HUES6 (cell line): Measurements from ENCODE around the gene MET.

ENCODE experiments used
- H3K27ac ChIP-seq: 2 replicates; pipeline ENCODE4 v1.7.0; 2013; ENCODE audit warnings: low read depth, mild to moderate bottlenecking, low read length, inconsistent platforms
- H3K27me3 ChIP-seq: 2 replicates; pipeline ENCODE4 v1.6.1; 2013; ENCODE audit warnings: low read length; ENCODE audit not compliant: control insufficient read depth, insufficient read depth
- H3K36me3 ChIP-seq: 2 replicates; pipeline ENCODE4 v1.6.1; 2013; ENCODE audit warnings: low read length; ENCODE audit not compliant: control insufficient read depth, insufficient read depth
- H3K4me1 ChIP-seq: 2 replicates; pipeline ENCODE4 v1.6.1; 2013; ENCODE audit warnings: low read length; ENCODE audit not compliant: control insufficient read depth, insufficient read depth
- H3K4me3 ChIP-seq: 2 replicates; pipeline ENCODE4 v1.5.1; 2013; ENCODE audit warnings: low read depth, low read length
- H3K9ac ChIP-seq: one replicate; pipeline ENCODE4 v1.6.1; 2013; ENCODE audit warnings: mild to moderate bottlenecking, low read length
- H3K9me3 ChIP-seq: 2 replicates; pipeline ENCODE4 v1.6.1; 2013; ENCODE audit warnings: low read depth, low read length; ENCODE audit not compliant: control insufficient read depth, insufficient read depth

MET gene

GRCh38 chr7:116698930-116699721, 27.1 kb downstream of the MET start:
- no peak overlapping the region for H3K9ac ChIP-seq
- no peaks in the 10 kb centered on the region for H3K27me3 ChIP-seq
- no peaks in the 10 kb centered on the region for H3K4me1 ChIP-seq
- H3K9me3 ChIP-seq, result no peaks in the 10 kb centered on the region
- no peak overlapping the region for H3K4me3 ChIP-seq
- H3K36me3 ChIP-seq, result no peaks in the 10 kb centered on the region
- no peak overlapping the region for H3K27ac ChIP-seq

DNA sequence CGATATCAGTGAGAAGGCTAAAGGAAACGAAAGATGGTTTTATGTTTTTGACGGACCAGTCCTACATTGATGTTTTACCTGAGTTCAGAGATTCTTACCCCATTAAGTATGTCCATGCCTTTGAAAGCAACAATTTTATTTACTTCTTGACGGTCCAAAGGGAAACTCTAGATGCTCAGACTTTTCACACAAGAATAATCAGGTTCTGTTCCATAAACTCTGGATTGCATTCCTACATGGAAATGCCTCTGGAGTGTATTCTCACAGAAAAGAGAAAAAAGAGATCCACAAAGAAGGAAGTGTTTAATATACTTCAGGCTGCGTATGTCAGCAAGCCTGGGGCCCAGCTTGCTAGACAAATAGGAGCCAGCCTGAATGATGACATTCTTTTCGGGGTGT, 27.7 kb downstream of the MET start:
- H3K9me3 ChIP-seq, result no peaks in the 10 kb centered on the region
- no peaks in the 10 kb centered on the region for H3K4me1 ChIP-seq
- no peak overlapping the region for H3K27ac ChIP-seq
- no peak overlapping the region for H3K9ac ChIP-seq
- H3K27me3 ChIP-seq, result no peaks in the 10 kb centered on the region
- H3K36me3 ChIP-seq, result no peaks in the 10 kb centered on the region
- no peak overlapping the region for H3K4me3 ChIP-seq

DNA sequence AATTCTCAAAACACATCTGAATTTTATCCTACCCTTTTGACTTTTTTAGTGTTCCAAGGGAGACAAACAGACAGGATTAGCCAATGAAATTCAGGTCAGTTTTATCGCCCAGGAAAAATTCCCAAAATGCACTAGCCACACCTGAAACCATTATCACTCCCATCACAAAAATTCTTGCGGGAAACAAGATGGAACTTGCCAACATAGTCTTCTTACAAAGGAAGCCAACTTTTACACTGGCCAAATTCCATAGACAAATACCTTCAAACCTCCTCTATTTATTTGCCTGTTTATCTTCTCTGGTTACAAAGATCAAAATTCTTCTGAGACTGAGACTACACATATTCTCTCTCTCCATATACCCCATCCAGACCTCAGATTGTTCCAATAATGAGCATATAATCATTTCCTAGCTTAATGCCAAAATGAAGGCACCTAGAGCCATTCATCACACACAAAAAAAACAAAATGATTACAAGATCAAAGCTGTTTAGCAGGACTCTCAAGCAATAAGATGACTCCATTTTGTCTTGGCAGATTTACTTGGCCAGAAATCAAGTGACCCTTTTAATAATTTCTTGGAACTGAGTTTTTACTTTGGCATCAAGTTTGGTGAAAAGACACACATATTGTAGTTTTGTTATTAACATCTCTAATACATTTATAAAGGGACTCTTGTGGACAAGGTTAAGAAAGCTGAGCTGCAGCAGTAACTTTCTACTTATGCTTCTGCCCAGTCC, 30.2 kb downstream of the MET start:
- Histone ChIP-seq H3K9ac (no peak overlapping the region), H3K36me3 (no peaks in the 10 kb centered on the region), H3K27ac (no peak overlapping the region), H3K4me3 (no peak overlapping the region), H3K9me3 (no peaks in the 10 kb centered on the region), H3K4me1 (peaks cover 13% of the 10 kb centered on the region), H3K27me3 (no peaks in the 10 kb centered on the region)

GRCh38 chr7:116704650-116705228, 32.7 kb downstream of the MET start:
- Histone ChIP-seq H3K36me3 (no peaks in the 10 kb centered on the region), H3K9me3 (no peaks in the 10 kb centered on the region), H3K4me1 (peaks cover 17% of the 10 kb centered on the region), H3K4me3 (no peak overlapping the region), H3K27ac (no peak overlapping the region), H3K9ac (no peak overlapping the region), H3K27me3 (no peaks in the 10 kb centered on the region)

GRCh38 chr7:116705419-116705818, 33.4 kb downstream of the MET start:
- Histone ChIP-seq H3K27ac (no peak overlapping the region), H3K4me3 (no peak overlapping the region), H3K36me3 (no peaks in the 10 kb centered on the region), H3K9me3 (no peaks in the 10 kb centered on the region), H3K9ac (no peak overlapping the region), H3K27me3 (no peaks in the 10 kb centered on the region), H3K4me1 (peaks cover 17% of the 10 kb centered on the region)

GRCh38 chr7:116706668-116707126, 34.7 kb downstream of the MET start:
- no peaks in the 10 kb centered on the region for H3K27me3 ChIP-seq
- H3K9ac ChIP-seq, result no peak overlapping the region
- H3K27ac ChIP-seq, result peak overlapping the region; percentile 34; the same call in 1 of the 2 replicates
- no peaks in the 10 kb centered on the region for H3K36me3 ChIP-seq
- H3K4me3 ChIP-seq, result no peak overlapping the region
- no peaks in the 10 kb centered on the region for H3K9me3 ChIP-seq
- peaks cover 17% of the 10 kb centered on the region for H3K4me1 ChIP-seq

- Histone ChIP-seq H3K4me1 (peaks cover 17% of the 10 kb centered on the region), H3K4me3 (no peak overlapping the region), H3K27ac (peak overlapping the region; percentile 34; the same call in 1 of the 2 replicates), H3K9ac (no peak overlapping the region), H3K9me3 (no peaks in the 10 kb centered on the region), H3K36me3 (no peaks in the 10 kb centered on the region), H3K27me3 (no peaks in the 10 kb centered on the region)
These were observed 35.3 kb downstream of the MET start for GRCh38 chr7:116707289-116707688.

DNA sequence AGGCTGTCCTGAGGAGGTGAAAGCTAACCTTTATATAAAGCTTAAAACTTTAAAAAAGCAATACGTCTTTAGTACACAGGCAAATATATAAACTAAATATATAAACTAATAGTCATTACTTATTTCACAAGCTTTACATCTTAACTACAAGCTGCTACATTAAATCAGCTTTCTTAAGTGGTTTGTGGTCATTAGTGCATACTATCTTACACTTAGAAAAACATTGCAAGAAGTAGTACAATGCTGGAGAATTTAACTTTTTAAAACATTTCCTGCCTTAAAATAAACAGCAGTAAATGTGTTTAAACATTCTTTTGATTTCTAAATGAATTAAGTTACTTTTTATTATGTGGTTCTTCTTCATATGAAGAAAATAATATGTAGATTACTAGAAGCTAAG, 36.3 kb downstream of the MET start:
- Histone ChIP-seq H3K9me3 (no peaks in the 10 kb centered on the region), H3K4me3 (no peak overlapping the region), H3K4me1 (peaks cover 17% of the 10 kb centered on the region), H3K27me3 (no peaks in the 10 kb centered on the region), H3K36me3 (no peaks in the 10 kb centered on the region), H3K27ac (no peak overlapping the region), H3K9ac (no peak overlapping the region)

DNA sequence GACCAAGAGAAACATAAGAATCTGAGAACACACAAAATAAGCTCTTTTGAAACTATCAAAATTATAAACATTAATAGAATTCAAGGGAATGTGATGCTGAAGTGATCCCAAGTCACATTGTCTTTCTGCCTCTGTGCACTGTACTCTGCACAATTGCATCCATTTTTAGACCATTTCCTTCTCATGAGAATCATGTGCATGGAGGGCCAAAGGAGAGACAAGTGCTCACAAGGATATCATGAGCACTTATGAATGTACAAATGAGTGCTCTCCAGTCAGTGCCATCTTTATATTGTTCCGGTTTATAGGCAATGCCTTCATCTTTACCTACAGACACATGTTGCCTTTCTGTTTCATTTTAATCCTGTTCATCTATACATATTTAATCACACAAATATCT, 36.9 kb downstream of the MET start:
- Histone ChIP-seq H3K4me3 (no peak overlapping the region), H3K36me3 (no peaks in the 10 kb centered on the region), H3K4me1 (peaks cover 17% of the 10 kb centered on the region), H3K27ac (no peak overlapping the region), H3K9ac (no peak overlapping the region), H3K27me3 (no peaks in the 10 kb centered on the region), H3K9me3 (no peaks in the 10 kb centered on the region)

- H3K9ac ChIP-seq, result no peak overlapping the region
- no peaks in the 10 kb centered on the region for H3K9me3 ChIP-seq
- no peak overlapping the region for H3K27ac ChIP-seq
- H3K4me1 ChIP-seq, result peaks cover 17% of the 10 kb centered on the region
- no peak overlapping the region for H3K4me3 ChIP-seq
- H3K36me3 ChIP-seq, result no peaks in the 10 kb centered on the region
- H3K27me3 ChIP-seq, result no peaks in the 10 kb centered on the region
These were observed 37.3 kb downstream of the MET start for GRCh38 chr7:116709336-116709735.
